GM21825 (cell line): ENCODE measurements around the gene MYO1E.
"Not testable (repeated sequence)": the region's sequence is repeated elsewhere in the genome, so short reads cannot be mapped to it uniquely, and the experiment has no call there.

Source experiments
- ATAC-seq: cut with Tn5 transposase; IDR thresholded peaks from one replicate; pipeline ENCODE4 v1.9.1; 2021; ENCODE audit warnings: mild to moderate bottlenecking, moderate library complexity; ENCODE audit not compliant: unreplicated experiment

The MYO1E gene

DNA sequence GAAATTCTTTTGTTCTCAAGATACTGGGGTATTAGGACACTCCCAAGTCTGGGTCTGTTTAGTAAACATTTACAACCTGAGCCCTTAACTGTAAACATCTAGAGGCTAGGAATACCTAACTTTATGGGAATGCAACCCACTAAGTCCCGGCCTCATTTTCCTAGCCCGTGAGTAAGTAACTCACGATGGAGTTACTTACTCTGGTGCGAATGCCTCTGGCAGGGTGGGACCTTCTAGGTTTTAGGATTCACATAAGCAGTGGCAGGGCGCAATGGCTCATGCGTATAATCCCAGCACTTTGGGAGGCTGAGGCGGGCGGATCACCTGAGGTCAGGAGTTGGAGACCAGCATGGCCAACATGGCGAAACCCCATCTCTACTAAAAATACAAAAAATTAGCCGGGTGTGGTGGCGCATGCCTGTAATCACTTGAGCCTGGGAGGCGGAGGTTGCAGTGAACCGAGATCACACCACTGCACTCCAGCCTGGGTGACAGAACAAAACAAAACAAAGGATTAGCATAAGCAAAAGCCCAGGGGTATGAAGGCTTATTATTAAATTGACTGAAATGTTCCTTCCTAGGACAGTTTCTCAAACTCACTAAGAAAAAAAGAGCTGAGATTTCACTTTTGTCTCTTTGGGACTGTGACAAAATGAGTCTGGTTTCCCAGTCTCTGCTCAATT, 14.7 kb upstream of the MYO1E start:
- ATAC-seq, result not testable (repeated sequence)

DNA sequence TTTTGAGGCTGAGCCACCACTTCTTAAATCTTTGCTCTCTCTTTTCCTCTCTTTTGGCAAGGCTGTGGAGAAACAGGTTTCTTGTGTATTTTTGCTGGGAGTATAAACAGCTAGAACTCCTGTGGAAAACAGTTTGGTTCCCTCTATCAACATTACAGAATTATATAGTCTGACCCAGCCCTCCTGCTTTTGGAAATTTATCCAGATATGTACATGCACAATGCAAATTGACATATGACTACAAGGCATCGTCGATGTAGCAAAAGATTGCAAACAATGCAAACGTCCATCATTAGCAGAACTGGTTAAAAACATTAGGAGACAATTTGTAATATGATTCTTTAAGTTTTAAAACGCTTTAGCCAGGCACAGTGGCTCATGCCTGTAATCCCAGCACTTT, 12.5 kb upstream of the MYO1E start:
- ATAC-seq, result no peak

DNA sequence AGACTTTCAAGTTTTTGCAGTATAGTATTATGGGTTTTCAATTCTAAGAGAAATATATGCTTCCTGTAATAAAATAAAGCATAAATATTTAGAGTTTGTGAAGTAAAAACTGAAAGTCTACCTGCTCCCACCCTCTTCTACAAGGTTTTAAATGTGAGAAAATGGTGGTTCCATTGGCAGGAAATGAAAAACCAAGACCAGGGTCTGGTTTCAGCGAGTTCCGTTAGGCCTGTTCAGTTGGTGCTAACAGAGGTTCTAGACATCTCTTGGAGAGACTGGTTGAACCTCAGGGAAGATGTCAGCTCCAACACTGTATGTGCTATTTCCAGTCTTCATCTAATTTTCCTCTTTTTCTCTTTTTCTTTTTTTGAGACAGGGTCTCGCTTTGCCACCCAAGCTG, 11.8 kb upstream of the MYO1E start:
- ATAC-seq, result no peak

- no peak for ATAC-seq
Observed at GRCh38 chr15:59380902-59381610, 8.4 kb upstream of the MYO1E start.

- ATAC-seq, result no peak
Observed at GRCh38 chr15:59379531-59379930, 6.9 kb upstream of the MYO1E start.

GRCh38 chr15:59378855-59379254, 6.2 kb upstream of the MYO1E start:
- ATAC-seq, result no peak

GRCh38 chr15:59377924-59378323, 5.3 kb upstream of the MYO1E start:
- no peak for ATAC-seq

DNA sequence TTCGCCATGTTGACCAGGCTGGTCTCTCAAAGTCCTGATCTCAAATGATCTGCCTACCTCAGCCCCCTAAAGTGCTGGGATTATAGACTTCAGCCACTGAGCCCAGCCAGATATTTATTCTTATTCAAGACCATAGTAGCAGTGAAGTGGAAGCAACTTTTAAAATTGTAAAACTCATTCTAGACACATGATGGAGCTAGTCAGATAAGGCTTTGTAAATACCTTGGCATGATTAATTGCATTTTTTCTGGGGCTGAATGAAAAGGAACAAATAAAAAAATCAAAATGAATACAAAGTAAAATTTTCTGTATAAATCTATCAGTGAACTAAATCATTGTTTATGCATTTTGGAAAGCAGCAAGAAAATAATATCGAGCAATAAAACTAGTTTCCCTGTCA, 4.1 kb upstream of the MYO1E start:
- no peak for ATAC-seq

- no peak for ATAC-seq
Observed at GRCh38 chr15:59373215-59373614, 544 bp upstream of the MYO1E start.

DNA sequence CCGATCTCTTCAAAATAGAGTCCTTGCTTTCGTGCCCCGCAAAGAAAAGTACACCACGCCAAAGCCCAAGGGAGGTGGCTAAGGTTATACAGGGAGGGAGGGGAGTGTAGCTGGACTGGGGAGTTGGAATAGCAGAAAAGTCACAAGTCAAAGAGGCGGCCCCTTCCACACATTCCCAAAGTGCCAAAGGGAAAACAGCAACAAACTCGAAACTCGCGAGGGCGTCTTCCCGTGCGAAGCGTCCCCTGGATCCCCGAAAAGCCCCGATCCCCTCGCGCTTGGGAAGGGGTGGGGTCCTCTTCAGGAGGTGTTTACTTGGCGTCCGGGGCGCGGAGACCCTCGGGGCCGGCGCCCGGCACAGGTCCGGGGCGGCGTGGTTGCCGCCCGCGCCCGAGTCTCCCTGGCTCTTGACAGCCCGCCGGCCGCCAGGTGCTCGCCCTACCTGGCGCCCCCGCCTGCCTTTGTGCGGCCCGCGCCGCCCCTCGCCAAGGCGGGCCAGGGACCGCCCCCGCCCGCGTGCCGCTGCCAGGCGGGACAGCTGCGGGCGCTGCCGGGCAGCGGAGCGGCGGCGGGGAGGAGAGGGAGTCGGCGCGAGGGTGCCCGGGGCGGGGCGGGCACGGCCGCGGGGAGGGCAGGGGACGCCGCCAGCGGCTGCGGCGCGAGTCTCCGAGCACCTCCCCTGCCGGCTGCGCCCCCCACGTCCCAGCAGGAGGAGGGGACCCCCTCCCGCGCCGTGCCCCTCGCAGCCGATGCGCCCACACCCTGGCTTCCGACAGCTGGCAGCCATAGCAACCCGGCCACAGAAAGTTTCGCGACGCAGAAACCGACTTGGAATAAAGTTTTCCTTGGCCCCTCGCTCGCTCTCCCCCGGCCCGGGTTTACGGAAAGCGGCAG, 966 bp downstream of the MYO1E start:
- peak; percentile 33 for ATAC-seq

DNA sequence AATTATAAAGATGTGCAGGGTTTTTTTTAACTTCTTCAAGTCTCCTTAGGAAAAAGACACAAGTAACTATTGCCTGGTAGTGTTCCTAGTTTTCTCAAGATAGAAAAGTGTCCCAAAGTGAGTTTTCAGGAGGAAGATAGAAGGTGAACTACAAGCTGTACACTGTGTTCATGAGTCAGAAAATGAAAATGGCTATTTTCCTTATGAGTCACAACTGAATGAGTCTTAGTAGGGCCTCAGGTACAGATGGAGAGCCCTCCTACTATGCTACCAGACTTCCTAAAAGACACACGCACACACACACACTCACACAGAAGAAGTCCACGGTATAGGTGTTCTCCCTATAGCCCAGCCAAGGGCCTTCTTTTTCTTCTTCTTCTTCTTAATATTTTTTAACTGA, 3.1 kb downstream of the MYO1E start:
- ATAC-seq, result no peak

DNA sequence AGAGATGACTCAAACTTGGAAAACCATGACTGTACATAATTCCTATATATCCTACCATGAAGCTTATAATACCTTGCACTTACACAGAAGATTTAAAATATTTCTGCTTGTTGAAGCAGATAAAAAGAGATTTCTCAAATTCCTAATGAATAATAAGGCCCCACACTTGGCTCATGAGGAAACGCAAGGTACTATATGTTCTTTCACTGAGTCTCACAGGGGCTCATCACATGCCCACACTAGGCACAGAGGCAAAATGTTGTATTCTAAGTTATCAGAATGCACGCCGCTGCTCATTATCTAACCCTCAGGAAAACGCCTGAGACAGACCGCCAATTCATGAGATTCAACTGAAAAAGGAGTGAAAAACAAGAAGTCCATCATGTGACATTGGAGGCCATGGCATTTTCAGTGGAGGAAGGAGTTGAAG, 5.6 kb downstream of the MYO1E start:
- ATAC-seq, result no peak

- ATAC-seq, result no peak
Observed at GRCh38 chr15:59366333-59367021, 6.2 kb downstream of the MYO1E start.

DNA sequence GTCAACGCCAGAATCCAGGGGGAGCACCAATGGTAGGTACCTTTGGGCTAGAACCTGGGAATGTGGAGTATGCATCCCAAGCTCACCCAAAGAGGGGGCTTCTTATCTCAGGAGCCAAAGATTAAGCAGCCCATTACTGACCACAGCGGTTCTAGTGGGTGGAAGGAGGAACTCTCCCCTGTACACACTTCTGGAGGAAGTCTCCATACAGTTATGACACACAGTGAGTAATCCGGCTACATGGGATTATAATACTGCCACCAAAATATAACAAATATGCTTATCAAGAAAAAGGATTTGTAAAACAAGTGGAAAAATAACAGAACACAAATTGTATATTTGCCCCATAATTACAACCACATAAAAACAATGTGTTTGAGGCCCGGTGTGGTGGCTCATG, 8.4 kb downstream of the MYO1E start:
- ATAC-seq, result no peak

- no peak for ATAC-seq
Observed at GRCh38 chr15:59362331-59362730, 10.3 kb downstream of the MYO1E start.

DNA sequence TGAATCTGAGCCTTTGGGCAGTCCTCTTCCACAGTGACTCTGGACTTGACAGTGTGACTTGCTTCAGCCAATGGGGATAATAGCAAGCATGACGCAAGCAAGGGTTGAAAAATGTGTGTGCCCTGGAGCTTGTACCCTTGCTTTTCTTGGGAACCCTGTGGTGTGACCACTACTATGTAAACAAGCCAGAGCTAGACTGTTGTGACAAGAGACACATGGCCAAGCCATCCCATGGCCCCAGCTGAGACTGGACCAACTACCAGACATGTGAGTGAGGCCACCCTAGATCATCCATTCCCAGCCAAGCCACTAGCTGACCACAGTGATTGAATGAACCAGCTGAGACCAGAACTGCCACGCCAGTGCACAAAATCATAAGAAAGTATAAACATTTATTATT, 11.8 kb downstream of the MYO1E start:
- no peak for ATAC-seq

DNA sequence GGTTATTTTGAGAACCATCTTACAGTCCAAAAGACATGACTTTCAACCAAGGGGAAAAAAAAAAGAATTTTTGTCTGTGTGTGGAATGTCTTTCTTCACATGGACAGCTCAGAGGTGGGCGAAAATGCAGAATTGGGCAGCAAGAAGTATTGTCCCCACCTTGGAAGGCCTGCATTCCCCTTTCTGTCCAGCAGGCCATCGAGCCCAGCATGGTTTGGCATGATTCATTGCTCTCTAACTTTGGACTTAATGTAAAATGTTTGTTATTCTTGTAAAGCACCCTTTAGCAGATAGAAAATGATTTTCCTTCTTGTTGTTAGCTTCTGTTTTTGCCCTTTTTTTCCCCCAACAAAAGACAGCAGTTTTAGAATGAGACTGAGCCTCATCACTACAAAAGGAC, 12.4 kb downstream of the MYO1E start:
- no peak for ATAC-seq

GRCh38 chr15:59355730-59356129, 16.9 kb downstream of the MYO1E start:
- ATAC-seq, result no peak

DNA sequence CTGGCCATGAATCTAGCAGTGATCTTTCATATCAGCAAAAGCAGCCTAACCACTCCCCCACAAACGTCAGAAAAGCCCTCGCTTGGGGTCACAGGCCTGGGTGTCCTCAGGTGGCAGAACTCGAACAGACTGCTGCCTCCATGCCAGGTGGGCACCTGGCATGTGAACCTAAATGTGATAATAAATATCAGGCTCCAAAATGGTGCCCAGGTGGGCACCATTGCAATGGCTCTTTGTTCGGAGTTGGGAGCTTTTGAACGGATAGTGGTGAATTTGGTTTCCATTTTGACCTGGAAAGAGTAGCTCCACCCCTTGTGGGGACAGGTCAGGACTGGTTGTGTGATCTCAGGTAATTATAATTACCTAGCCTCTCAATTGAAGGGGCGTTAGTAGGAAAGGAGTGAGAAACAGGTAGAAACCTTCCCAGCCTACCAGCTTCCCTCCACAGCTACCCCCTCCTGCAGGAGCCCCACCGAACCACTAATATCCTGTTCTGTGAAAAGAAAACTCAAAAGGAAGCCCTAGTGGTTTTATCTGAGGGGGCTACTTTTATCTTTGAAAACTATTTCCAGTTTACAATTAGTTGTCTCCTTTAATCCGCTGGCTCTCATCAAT, 18.1 kb downstream of the MYO1E start:
- no peak for ATAC-seq

DNA sequence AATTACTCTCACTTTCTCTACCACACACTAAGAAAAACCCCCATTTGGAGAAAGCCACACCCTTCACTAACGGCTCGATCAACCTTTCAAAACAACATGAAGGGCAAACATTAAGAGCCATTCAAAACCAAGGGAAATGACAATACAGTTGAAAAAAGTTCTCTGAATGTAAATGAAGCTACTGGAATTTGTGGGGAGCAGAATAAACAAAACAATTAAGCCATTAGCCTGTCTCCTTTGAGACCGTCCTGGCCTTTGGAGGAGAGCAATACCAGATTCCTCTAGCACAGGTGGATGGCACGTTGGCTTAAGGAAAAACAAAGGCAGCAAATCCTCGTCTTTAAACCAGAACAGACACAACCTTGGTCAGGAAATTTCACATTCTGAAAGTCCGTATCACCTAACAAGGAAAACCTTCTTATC, 18.7 kb downstream of the MYO1E start:
- no peak for ATAC-seq

DNA sequence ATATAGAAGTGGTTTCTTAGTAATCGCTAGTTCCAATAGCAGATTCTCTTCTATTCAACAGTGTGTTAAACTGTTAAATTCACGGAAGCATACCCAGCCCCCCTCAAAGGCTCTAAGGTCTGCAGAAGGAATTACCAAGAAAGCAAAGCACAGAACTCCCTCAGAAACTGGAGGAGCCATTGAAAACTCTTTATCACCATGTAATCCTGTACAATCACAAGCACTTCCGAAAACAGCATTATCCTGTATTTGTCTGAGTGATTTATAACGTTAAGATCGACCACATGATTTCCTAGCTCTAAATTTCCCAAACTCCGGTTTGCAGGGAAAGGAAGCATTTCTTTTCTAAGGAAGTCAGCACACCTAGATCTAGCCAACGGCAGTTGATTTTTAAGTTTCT, 20.0 kb downstream of the MYO1E start:
- no peak for ATAC-seq
